PC-3 (cell line): ENCODE measurements around the gene GPBP1.

Experiments
- CTCF ChIP-seq: fragments of 300-600 bp; sonication (generic); conservative IDR thresholded peaks from 2 replicates; pipeline ENCODE4 v1.5.1; 2017; ENCODE audit warnings: antibody characterized with exemption, low read depth, mild to moderate bottlenecking, low read length
- EZH2 ChIP-seq: fragments of 300-600 bp; sonication (generic); IDR thresholded peaks from one replicate; pipeline ENCODE4 v1.6.1; 2017; ENCODE audit warnings: antibody characterized with exemption, mild to moderate bottlenecking, low read length; ENCODE audit not compliant: unreplicated experiment

GRCh38 chr5:57249265-57249874, 75.5 kb downstream of the GPBP1 start:
- TF ChIP-seq CTCF (no peak), EZH2 (no peak)
